Right renal cortex interstitium (tissue), 3 donors: ENCODE results near the gene TNFRSF18. TPM values are rescaled to one million over a fixed set of nuclear protein-coding genes. Genes with fewer than 3 reads are reported as not detected.
"Not testable (repeated sequence)": the region's sequence is repeated elsewhere in the genome, so short reads cannot be mapped to it uniquely, and the experiment has no call there.

Experiments used
- DNase-seq, 3 donors: peaks; one replicate each; pipeline ENCODE4 v3.0.0-alpha.2; 2013; ENCODE audit warnings: low read depth in 3 of 3, low spot score in 2 of 3
- polyA plus RNA-seq, 3 donors: library from polyadenylated mRNA; unstranded; fragments of 120-200 nt; gene quantifications; one replicate each; pipeline ENCODE4 v1.2.1, GENCODE V29; 2013; ENCODE audit not compliant: insufficient read length in 3 of 3

TNFRSF18 gene
- under 1 TPM in 2 of 3 donors, not detected in 1; 0.33 to 0.68 TPM for polyA plus RNA-seq

GRCh38 chr1:1206376-1206965, at the start of gene TNFRSF18:
TNFRSF18 (minus strand) TSS chr1:1206592; CDS start chr1:1206571, 21 bp downstream.
- DNase-seq = no peak

- no peak for DNase-seq
Measured at GRCh38 chr1:1255611-1256010, 49.2 kb upstream of the TNFRSF18 start.

GRCh38 chr1:1255078-1255477, 48.7 kb upstream of the TNFRSF18 start:
- no peak for DNase-seq

GRCh38 chr1:1254667-1254998, 48.2 kb upstream of the TNFRSF18 start:
- DNase-seq = no peak

GRCh38 chr1:1253972-1254666, 47.7 kb upstream of the TNFRSF18 start:
- no peak for DNase-seq

- DNase-seq = no peak
Measured at GRCh38 chr1:1253314-1253713, 46.9 kb upstream of the TNFRSF18 start.

- DNase-seq = no peak
Measured at GRCh38 chr1:1250786-1251284, 44.4 kb upstream of the TNFRSF18 start.

GRCh38 chr1:1248009-1248913, 41.9 kb upstream of the TNFRSF18 start:
- not testable (repeated sequence) for DNase-seq

- DNase-seq = no peak
Measured at GRCh38 chr1:1247341-1247913, 41.0 kb upstream of the TNFRSF18 start.

GRCh38 chr1:1246577-1247340, 40.4 kb upstream of the TNFRSF18 start, which contains the start of gene C1QTNF12:
C1QTNF12 (minus strand) TSS chr1:1246722; CDS start chr1:1246690, 32 bp downstream.
- no peak for DNase-seq

- no peak for DNase-seq
Measured at GRCh38 chr1:1245817-1246576, 39.6 kb upstream of the TNFRSF18 start.

GRCh38 chr1:1245178-1245816, 38.9 kb upstream of the TNFRSF18 start:
- DNase-seq = no peak

GRCh38 chr1:1244192-1244811, 37.9 kb upstream of the TNFRSF18 start:
- DNase-seq = no peak

- no peak for DNase-seq
Measured at GRCh38 chr1:1243807-1244191, 37.4 kb upstream of the TNFRSF18 start.

GRCh38 chr1:1243266-1243660, 36.9 kb upstream of the TNFRSF18 start:
- DNase-seq = no peak

- no peak for DNase-seq
Measured at GRCh38 chr1:1242461-1243265, 36.3 kb upstream of the TNFRSF18 start.

- DNase-seq = no peak
Measured at GRCh38 chr1:1241588-1242219, 35.3 kb upstream of the TNFRSF18 start.
